Activated CD4-positive, alpha-beta T cell treated with anti-CD3 and anti-CD28 coated beads for 48 hours (primary cell): ENCODE measurements around the gene FIGNL1.

Source experiments
- DNase-seq: peaks from one replicate; pipeline ENCODE4 v3.0.0-alpha.2; 2020

FIGNL1 gene

DNA sequence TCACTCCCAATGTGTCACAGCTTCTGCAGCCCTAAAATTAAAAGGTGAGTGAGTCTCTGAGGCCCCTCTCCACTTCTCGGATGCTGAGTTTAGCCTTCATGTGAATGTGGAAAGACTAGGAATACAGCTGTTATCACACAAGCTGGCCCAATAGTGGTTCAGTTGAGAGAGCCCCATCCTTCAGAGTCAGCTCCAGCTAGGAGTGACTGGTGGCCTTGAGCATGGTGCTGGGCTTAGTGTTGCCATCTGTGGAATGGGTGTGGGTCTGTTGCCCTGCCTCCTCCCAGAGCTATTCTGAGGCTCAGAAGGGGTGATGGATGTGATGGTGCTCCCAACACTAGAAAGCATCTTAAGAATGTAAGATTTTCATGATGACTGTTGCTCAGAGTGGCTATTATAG lies 55.8 kb downstream of the FIGNL1 start:
- no peak for DNase-seq
